Gastroesophageal sphincter (tissue), 4 donors: ENCODE data around the gene KL. TPM values are rescaled to one million over a fixed set of nuclear protein-coding genes. Genes with fewer than 3 reads are reported as not detected.

Experiments used
- ATAC-seq: fragments of 150-250 bp; one replicate; pipeline ENCODE4 v1.9.1; 2016; ENCODE audit warnings: mild to moderate bottlenecking, moderate library complexity
- H3K27ac ChIP-seq, 4 donors: fragments of 200-600 bp; sonication (generic) in 3 of 4; 1 replicate in 3 of 4; 2 replicates in 1 of 4; pipeline ENCODE4 v1.5.1; 2016 to 2019
- H3K27me3 ChIP-seq: fragments of 200-600 bp; sonication (generic); one replicate; pipeline ENCODE4 v1.5.1; 2019
- H3K36me3 ChIP-seq, 2 donors: fragments of 200-600 bp; sonication (generic); one replicate each; pipeline ENCODE4 v1.5.1; 2019; ENCODE audit warnings: control low read depth in 1 of 2
- H3K4me1 ChIP-seq, 3 donors: fragments of 200-600 bp; sonication (generic); 1 replicate in 2 of 3; 2 replicates in 1 of 3; pipeline ENCODE4 v1.5.1; 2016 to 2019; ENCODE audit warnings: control low read depth in 2 of 3
- H3K4me3 ChIP-seq, 2 donors: fragments of 200-600 bp; sonication (generic); one replicate each; pipeline ENCODE4 v1.5.1; 2019; ENCODE audit warnings: mild to moderate bottlenecking in 1 of 2, moderate library complexity in 1 of 2
- H3K9me3 ChIP-seq, 3 donors: fragments of 200-600 bp; sonication (generic); one replicate each; pipeline ENCODE4 v1.5.1; 2017 to 2019; ENCODE audit warnings: control low read depth in 2 of 3
- CTCF ChIP-seq, 4 experiments: fragments of 200-600 bp in 2 of 4; fragments of 450-650 bp in 2 of 4; sonication (generic) in 1 of 4; IDR thresholded peaks; one replicate each; pipeline ENCODE4 v1.5.1; 2017 to 2019; ENCODE audit warnings: antibody characterized with exemption in 4 of 4, mild to moderate bottlenecking in 2 of 4, moderate library complexity in 2 of 4
- EP300 ChIP-seq: sonication (generic); formaldehyde crosslinking; IDR thresholded peaks from one replicate; pipeline ENCODE4 v1.6.1; 2017; ENCODE audit warnings: antibody characterized with exemption, mild to moderate bottlenecking
- POLR2A ChIP-seq, 2 donors: fragments of 450-650 bp; IDR thresholded peaks; one replicate each; pipeline ENCODE4 v1.6.1; 2017; ENCODE audit warnings: antibody characterized with exemption in 2 of 2, mild to moderate bottlenecking in 2 of 2, moderate library complexity in 1 of 2
- POLR2AphosphoS5 ChIP-seq: sonication (generic); formaldehyde crosslinking; IDR thresholded peaks from one replicate; pipeline ENCODE4 v1.6.1; 2017; ENCODE audit warnings: antibody characterized with exemption
- WGBS, 2 donors: methylation state at CpG; one replicate each; pipeline ENCODE4 v1.1.5; 2018; ENCODE audit warnings: low coverage in 1 of 2; 5-methylcytosine and 5-hydroxymethylcytosine counted together
- total RNA-seq, 4 donors: library from RNA; depleted of rRNA; stranded (reverse); fragments of >200 nt; gene quantifications; one replicate each; pipeline ENCODE4 v1.1.0, GENCODE V29; 2016

Gene KL
- total RNA-seq, 4 donors from 2014 or later = 1.7 to 6.6 (median 3.4) TPM

- peaks cover 0 to 52% of the 10 kb centered on the region in 2 donors for H3K36me3 ChIP-seq
- H3K27me3 ChIP-seq = no peaks in the 10 kb centered on the region
- H3K4me3 ChIP-seq = no peak overlapping the region
- no peaks in the 10 kb centered on the region for H3K9me3 ChIP-seq
- peak overlapping the region; percentile 11 to 86 (median 80) for H3K27ac ChIP-seq
- TF ChIP-seq EP300 (no peak), POLR2A (IDR thresholded peaks at IDR 0.05) (no peak), POLR2AphosphoS5 (peak; percentile 90), CTCF (IDR thresholded peaks at IDR 0.05) (peak in 2 of 4 experiments; percentile 8 to 16)
- ATAC-seq = peak; percentile 68
- H3K4me1 ChIP-seq = peaks cover 10 to 62% (median 49%) of the 10 kb centered on the region in 3 donors
- 18 to 63% methylated on average over 4 to 6 of the region's 7 CpGs for WGBS, 2 donors
These were observed 90.6 kb downstream of the KL start for GRCh38 chr13:33106656-33107360.

GRCh38 chr13:33107361-33107760 is 91.1 kb downstream of the KL start:
- Histone ChIP-seq H3K36me3 (peaks cover 0 to 52% of the 10 kb centered on the region in 2 donors), H3K27ac (peak overlapping the region; percentile 37 to 86 (median 80)), H3K4me1 (peaks cover 14 to 68% (median 55%) of the 10 kb centered on the region in 3 donors), H3K27me3 (no peaks in the 10 kb centered on the region), H3K4me3 (no peak overlapping the region), H3K9me3 (no peaks in the 10 kb centered on the region)
- WGBS, 2 donors = 30 to 46% methylated on average over 2 of the region's 2 CpGs
- ATAC-seq = no peak
- TF ChIP-seq CTCF (IDR thresholded peaks at IDR 0.05) (no peak), EP300 (no peak), POLR2AphosphoS5 (no peak), POLR2A (IDR thresholded peaks at IDR 0.05) (no peak)

GRCh38 chr13:33108620-33109019 is 92.4 kb downstream of the KL start:
- Histone ChIP-seq H3K27me3 (no peaks in the 10 kb centered on the region), H3K9me3 (no peaks in the 10 kb centered on the region), H3K36me3 (peaks cover 0 to 60% of the 10 kb centered on the region in 2 donors), H3K4me3 (no peak overlapping the region), H3K4me1 (peaks cover 14 to 80% (median 67%) of the 10 kb centered on the region in 3 donors), H3K27ac (peak overlapping the region; percentile 37 to 86 (median 80))
- WGBS, 2 donors = 38% methylated on average over 4 of the region's 5 CpGs; no CpG with 5 or more reads in 1 of the 2 donors
- peak; percentile 35 for ATAC-seq
- TF ChIP-seq EP300 (no peak), POLR2AphosphoS5 (peak; percentile 47)

- no peak for ATAC-seq
- TF ChIP-seq EP300 (no peak), POLR2A (IDR thresholded peaks at IDR 0.05) (no peak)
- Histone ChIP-seq H3K4me3 (no peak overlapping the region), H3K36me3 (peaks cover 0 to 65% of the 10 kb centered on the region in 2 donors), H3K9me3 (no peaks in the 10 kb centered on the region), H3K4me1 (peaks cover 16 to 87% (median 69%) of the 10 kb centered on the region in 3 donors), H3K27ac (peak overlapping the region; percentile 37 to 86 (median 80)), H3K27me3 (no peaks in the 10 kb centered on the region)
- 7 to 11% methylated on average over 2 of the region's 2 CpGs for WGBS, 2 donors
These were observed 93.1 kb downstream of the KL start for GRCh38 chr13:33109271-33109697.

- ATAC-seq = no peak
- Histone ChIP-seq H3K4me1 (peaks cover 16 to 92% (median 69%) of the 10 kb centered on the region in 3 donors), H3K27ac (peak overlapping the region; percentile 37 to 86 (median 80)), H3K27me3 (no peaks in the 10 kb centered on the region), H3K4me3 (no peak overlapping the region), H3K9me3 (no peaks in the 10 kb centered on the region), H3K36me3 (peaks cover 0 to 62% of the 10 kb centered on the region in 2 donors)
- WGBS, 2 donors = 53% methylated on average over 6 of the region's 10 CpGs; no CpG with 5 or more reads in 1 of the 2 donors
- TF ChIP-seq CTCF (IDR thresholded peaks at IDR 0.05) = no peak
- no peak for TF ChIP-seq EP300
- no peak for TF ChIP-seq POLR2AphosphoS5
- no peak for TF ChIP-seq POLR2A (IDR thresholded peaks at IDR 0.05)
These were observed 93.6 kb downstream of the KL start for GRCh38 chr13:33109801-33110200.

- TF ChIP-seq POLR2A (IDR thresholded peaks at IDR 0.05) (no peak), EP300 (no peak), POLR2AphosphoS5 (no peak), CTCF (IDR thresholded peaks at IDR 0.05) (no peak)
- WGBS, 2 donors = 60 to 67% methylated on average over 1 to 5 of the region's 5 CpGs
- H3K4me1 ChIP-seq = peaks cover 16 to 97% (median 69%) of the 10 kb centered on the region in 3 donors
- H3K27ac ChIP-seq = peak overlapping the region; percentile 37 to 86 (median 80)
- peaks cover 0 to 62% of the 10 kb centered on the region in 2 donors for H3K36me3 ChIP-seq
- H3K9me3 ChIP-seq = no peaks in the 10 kb centered on the region
- no peak for ATAC-seq
- no peak overlapping the region for H3K4me3 ChIP-seq
- H3K27me3 ChIP-seq = no peaks in the 10 kb centered on the region
These were observed 94.1 kb downstream of the KL start for GRCh38 chr13:33110386-33110712.
